Smooth muscle cell (in vitro differentiated cells): ENCODE data around the gene EID2. TPM values are rescaled to one million over a fixed set of nuclear protein-coding genes. Genes with fewer than 3 reads are reported as not detected.

Source experiments
- DNase-seq: peaks from one replicate; lab custom pipeline; 2025; ENCODE audit not compliant: unreplicated experiment; lab: John Stamatoyannopoulos, UW
- H2AFZ ChIP-seq: fragments of 200-600 bp; sonication (generic); 2 replicates; pipeline ENCODE4 v1.6.0; 2016; ENCODE audit warnings: antibody characterized with exemption, low read depth, mild to moderate bottlenecking
- H3F3A ChIP-seq: fragments of 200-600 bp; sonication (generic); 2 replicates; pipeline ENCODE4 v1.6.0; 2017; ENCODE audit warnings: antibody characterized with exemption, low read depth
- H3K27ac ChIP-seq: fragments of 200-600 bp; sonication (generic); 2 replicates; pipeline ENCODE4 v1.5.1; 2016; ENCODE audit warnings: low read depth, mild to moderate bottlenecking
- H3K27me3 ChIP-seq: fragments of 200-600 bp; sonication (generic); 2 replicates; pipeline ENCODE4 v1.6.1; 2016; ENCODE audit warnings: low read depth, mild to moderate bottlenecking
- H3K36me3 ChIP-seq: fragments of 200-600 bp; sonication (generic); 2 replicates; pipeline ENCODE4 v1.5.1; 2016; ENCODE audit warnings: low read depth
- H3K4me1 ChIP-seq: fragments of 200-600 bp; sonication (generic); 2 replicates; pipeline ENCODE4 v1.5.1; 2016; ENCODE audit warnings: low read depth
- H3K4me2 ChIP-seq: fragments of 200-600 bp; sonication (generic); 2 replicates; pipeline ENCODE4 v1.6.0; 2016; ENCODE audit warnings: mild to moderate bottlenecking
- H3K4me3 ChIP-seq: fragments of 200-600 bp; sonication (generic); 2 replicates; pipeline ENCODE4 v1.5.1; 2016; ENCODE audit warnings: mild to moderate bottlenecking
- H3K79me2 ChIP-seq: fragments of 200-600 bp; sonication (generic); 2 replicates; pipeline ENCODE4 v1.6.0; 2016; ENCODE audit warnings: low read depth, mild to moderate bottlenecking
- H3K9ac ChIP-seq: fragments of 200-600 bp; sonication (generic); 2 replicates; pipeline ENCODE4 v1.6.0; 2016; ENCODE audit warnings: low read depth
- H3K9me3 ChIP-seq: fragments of 200-600 bp; sonication (generic); replicated peaks from 2 replicates; pipeline ENCODE4 v1.5.1; 2016; ENCODE audit warnings: low read depth
- H4K20me1 ChIP-seq: fragments of 200-600 bp; sonication (generic); 2 replicates; pipeline ENCODE4 v1.6.0; 2016; ENCODE audit warnings: low read depth
- WGBS: methylation state at CpG from one replicate; pipeline ENCODE4 v1.1.7; 2016; ENCODE audit warnings: low lambda C conversion rate; 5-methylcytosine and 5-hydroxymethylcytosine counted together
- polyA plus RNA-seq: library from polyadenylated mRNA; unstranded; fragments of >200 nt; fragmentation: Nextera tagmentation; extraction: Ambion mirVana; gene quantifications from 2 replicates; pipeline ENCODE4 v1.2.1, GENCODE V29; 2016
- total RNA-seq: library from RNA; depleted of rRNA; stranded (reverse); fragments of >200 nt; gene quantifications from 2 replicates; pipeline ENCODE4 v1.2.3, GENCODE V29; 2014
- TF ChIP-seq, protein P1 (sequence below): fragments of 200-600 bp; sonication (generic); IDR thresholded peaks from 2 replicates; pipeline ENCODE4 v1.5.1; 2017; ENCODE audit warnings: borderline replicate concordance, mild to moderate bottlenecking, antibody characterized with exemption; ENCODE audit not compliant: insufficient read depth, poor library complexity, severe bottlenecking

Gene EID2
- total and polyA plus RNA-seq, 2 experiments from 2014 or later = 11.9 to 24.2 TPM

DNA sequence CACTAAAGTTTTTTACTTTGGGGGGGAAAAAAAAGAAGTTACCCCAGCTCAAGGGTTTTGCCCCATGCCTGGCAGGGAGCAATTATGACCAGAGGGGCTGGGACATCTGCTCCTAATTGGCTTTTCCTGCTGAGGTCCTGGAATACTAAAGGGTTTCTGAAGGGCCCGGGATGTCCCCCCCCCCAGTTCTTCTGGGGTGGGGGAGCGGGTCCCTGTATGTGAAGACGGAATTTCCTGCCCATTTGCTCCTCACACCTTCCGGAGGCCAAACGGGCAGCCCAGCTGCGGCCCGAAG, 42.3 kb downstream of the EID2 start:
- H3K79me2 ChIP-seq = no peaks in the 10 kb centered on the region
- H3K4me2 ChIP-seq = peak overlapping the region; percentile 84
- no peak overlapping the region for H3K9ac ChIP-seq
- H3K27ac ChIP-seq = no peak overlapping the region
- 3% methylated on average over 5 of the region's 7 CpGs for WGBS
- H3K4me1 ChIP-seq = peaks cover 13% of the 10 kb centered on the region
- H3F3A ChIP-seq = no peaks in the 10 kb centered on the region
- peak overlapping the region; percentile 2 for H2AFZ ChIP-seq
- no peaks in the 10 kb centered on the region for H3K9me3 ChIP-seq
- no peak for DNase-seq
- TF ChIP-seq, protein P1, sequence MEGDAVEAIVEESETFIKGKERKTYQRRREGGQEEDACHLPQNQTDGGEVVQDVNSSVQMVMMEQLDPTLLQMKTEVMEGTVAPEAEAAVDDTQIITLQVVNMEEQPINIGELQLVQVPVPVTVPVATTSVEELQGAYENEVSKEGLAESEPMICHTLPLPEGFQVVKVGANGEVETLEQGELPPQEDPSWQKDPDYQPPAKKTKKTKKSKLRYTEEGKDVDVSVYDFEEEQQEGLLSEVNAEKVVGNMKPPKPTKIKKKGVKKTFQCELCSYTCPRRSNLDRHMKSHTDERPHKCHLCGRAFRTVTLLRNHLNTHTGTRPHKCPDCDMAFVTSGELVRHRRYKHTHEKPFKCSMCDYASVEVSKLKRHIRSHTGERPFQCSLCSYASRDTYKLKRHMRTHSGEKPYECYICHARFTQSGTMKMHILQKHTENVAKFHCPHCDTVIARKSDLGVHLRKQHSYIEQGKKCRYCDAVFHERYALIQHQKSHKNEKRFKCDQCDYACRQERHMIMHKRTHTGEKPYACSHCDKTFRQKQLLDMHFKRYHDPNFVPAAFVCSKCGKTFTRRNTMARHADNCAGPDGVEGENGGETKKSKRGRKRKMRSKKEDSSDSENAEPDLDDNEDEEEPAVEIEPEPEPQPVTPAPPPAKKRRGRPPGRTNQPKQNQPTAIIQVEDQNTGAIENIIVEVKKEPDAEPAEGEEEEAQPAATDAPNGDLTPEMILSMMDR = no peak
- peaks cover 41% of the 10 kb centered on the region for H3K27me3 ChIP-seq
- no peaks in the 10 kb centered on the region for H3K36me3 ChIP-seq
- no peaks in the 10 kb centered on the region for H4K20me1 ChIP-seq
- peak overlapping the region; percentile 37 for H3K4me3 ChIP-seq

DNA sequence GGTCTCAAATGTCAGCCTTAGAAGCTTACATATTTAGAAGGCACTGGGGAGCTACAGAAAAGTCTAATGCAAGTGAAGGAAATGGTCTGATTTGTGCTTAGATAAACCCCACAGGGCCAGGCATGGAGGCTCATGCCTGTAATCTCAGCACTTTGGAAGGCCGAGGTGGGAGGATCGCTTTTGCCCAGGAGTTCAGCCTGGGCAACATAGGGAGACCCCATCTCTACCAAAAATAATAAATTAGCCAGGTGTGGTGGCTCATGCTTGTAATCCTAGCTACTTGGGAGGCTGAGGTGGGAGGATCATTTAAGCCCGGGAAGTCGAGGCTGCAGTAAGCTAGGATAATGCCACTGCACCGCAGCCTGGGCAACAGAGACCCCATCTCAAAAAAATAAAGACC, 43.9 kb downstream of the EID2 start:
- Histone ChIP-seq H2AFZ (no peak overlapping the region), H3K9me3 (no peaks in the 10 kb centered on the region), H3K36me3 (no peaks in the 10 kb centered on the region), H4K20me1 (no peaks in the 10 kb centered on the region), H3K4me3 (no peak overlapping the region), H3K27me3 (peaks cover 36% of the 10 kb centered on the region), H3F3A (no peaks in the 10 kb centered on the region), H3K79me2 (no peaks in the 10 kb centered on the region), H3K27ac (no peak overlapping the region), H3K4me2 (no peak overlapping the region), H3K9ac (no peak overlapping the region), H3K4me1 (peaks cover 13% of the 10 kb centered on the region)
- 94% methylated on average over 5 of the region's 5 CpGs for WGBS
- no peak for DNase-seq
- TF ChIP-seq, protein P1 = no peak

DNA sequence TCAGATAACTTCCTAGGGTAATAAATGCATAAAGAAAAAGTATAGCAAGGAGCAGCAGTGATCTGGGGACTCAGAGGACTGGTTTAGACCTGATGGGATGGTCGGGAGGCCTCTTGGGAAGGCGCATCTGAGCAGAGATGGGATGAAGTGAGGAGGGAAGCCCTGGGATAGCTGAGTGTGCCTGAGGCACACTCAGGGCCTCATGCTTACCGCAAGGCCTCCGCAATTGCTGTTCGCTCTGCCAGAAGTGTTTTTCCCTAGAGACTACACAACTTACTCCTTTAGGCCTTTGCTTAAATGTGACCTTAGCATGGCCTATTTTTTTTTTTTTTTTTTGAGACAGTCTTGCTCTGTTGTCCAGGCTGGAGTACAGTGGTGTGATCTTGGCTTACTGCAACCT, 45.3 kb downstream of the EID2 start:
- Histone ChIP-seq H3K79me2 (no peaks in the 10 kb centered on the region), H3K36me3 (no peaks in the 10 kb centered on the region), H3K9ac (no peak overlapping the region), H3K27ac (no peak overlapping the region), H2AFZ (no peak overlapping the region), H3K4me2 (no peak overlapping the region), H4K20me1 (no peaks in the 10 kb centered on the region), H3F3A (no peaks in the 10 kb centered on the region), H3K9me3 (no peaks in the 10 kb centered on the region), H3K4me1 (peaks cover 13% of the 10 kb centered on the region), H3K4me3 (no peak overlapping the region), H3K27me3 (peaks cover 22% of the 10 kb centered on the region)
- WGBS = 89% methylated on average over 5 of the region's 5 CpGs
- DNase-seq = no peak
- TF ChIP-seq, protein P1 = no peak

DNA sequence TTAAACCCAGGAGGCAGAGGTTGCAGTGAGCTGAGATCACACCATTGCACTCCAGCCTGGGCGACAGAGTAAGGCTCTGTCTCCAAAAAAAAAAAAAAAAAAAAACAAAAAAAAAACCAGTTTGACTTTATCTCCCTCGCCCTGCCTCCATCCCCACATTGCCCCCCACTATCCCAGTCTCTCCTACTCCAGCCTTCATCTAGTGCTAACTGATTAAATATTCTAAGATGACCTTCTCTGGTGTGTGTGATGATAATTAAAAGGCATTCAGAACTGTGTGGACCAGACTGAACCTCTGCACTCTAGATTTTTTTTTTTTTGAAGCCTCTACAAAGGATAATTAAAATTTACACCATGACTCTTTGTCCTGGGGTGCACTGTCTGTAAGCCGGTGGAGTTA, 47.2 kb downstream of the EID2 start:
- H3K4me3 ChIP-seq = no peak overlapping the region
- no peaks in the 10 kb centered on the region for H3K4me1 ChIP-seq
- no peaks in the 10 kb centered on the region for H3F3A ChIP-seq
- no peaks in the 10 kb centered on the region for H3K9me3 ChIP-seq
- peaks cover 4% of the 10 kb centered on the region for H3K27me3 ChIP-seq
- H4K20me1 ChIP-seq = no peaks in the 10 kb centered on the region
- TF ChIP-seq, protein P1 = no peak
- no peaks in the 10 kb centered on the region for H3K36me3 ChIP-seq
- H3K79me2 ChIP-seq = no peaks in the 10 kb centered on the region
- no peak overlapping the region for H2AFZ ChIP-seq
- 88% methylated on average over 3 of the region's 3 CpGs for whole genome bisulfite sequencing
- no peak overlapping the region for H3K4me2 ChIP-seq
- no peak overlapping the region for H3K9ac ChIP-seq
- DNase-seq = no peak
- no peak overlapping the region for H3K27ac ChIP-seq
